Limb (tissue), 2 donors: ENCODE results near the gene ADGRA3.

Experiments
- DNase-seq, 2 donors: peaks; one replicate each; pipeline ENCODE4 v3.0.0-alpha.2; 2016; ENCODE audit errors: extremely low spot score in 2 of 2

ADGRA3 gene

GRCh38 chr4:22514001-22514400 lies 1.9 kb downstream of the ADGRA3 start:
- no peak for DNase-seq

GRCh38 chr4:22512306-22512705 lies 3.6 kb downstream of the ADGRA3 start:
- DNase-seq = no peak

GRCh38 chr4:22510750-22511149 lies 5.1 kb downstream of the ADGRA3 start:
- no peak for DNase-seq

GRCh38 chr4:22508376-22508775 lies 7.5 kb downstream of the ADGRA3 start:
- no peak for DNase-seq

- DNase-seq = no peak
Measured at GRCh38 chr4:22504922-22505321, 10.9 kb downstream of the ADGRA3 start.

GRCh38 chr4:22504447-22504846 lies 11.4 kb downstream of the ADGRA3 start:
- no peak for DNase-seq

- DNase-seq = no peak
Measured at GRCh38 chr4:22502895-22503814, 12.7 kb downstream of the ADGRA3 start.

- no peak for DNase-seq
Measured at GRCh38 chr4:22501715-22502095, 14.2 kb downstream of the ADGRA3 start.

- DNase-seq = no peak
Measured at GRCh38 chr4:22500831-22501714, 14.8 kb downstream of the ADGRA3 start.

GRCh38 chr4:22500128-22500611 lies 15.7 kb downstream of the ADGRA3 start:
- no peak for DNase-seq

- DNase-seq = no peak
Measured at GRCh38 chr4:22498866-22499265, 17.0 kb downstream of the ADGRA3 start.

- no peak for DNase-seq
Measured at GRCh38 chr4:22496165-22496813, 19.6 kb downstream of the ADGRA3 start.

GRCh38 chr4:22493523-22493922 lies 22.3 kb downstream of the ADGRA3 start:
- DNase-seq = no peak

- DNase-seq = no peak
Measured at GRCh38 chr4:22492987-22493386, 22.9 kb downstream of the ADGRA3 start.

- DNase-seq = no peak
Measured at GRCh38 chr4:22491939-22492338, 23.9 kb downstream of the ADGRA3 start.

- DNase-seq = no peak
Measured at GRCh38 chr4:22490718-22491315, 25.0 kb downstream of the ADGRA3 start.

- no peak for DNase-seq
Measured at GRCh38 chr4:22488106-22488505, 27.8 kb downstream of the ADGRA3 start.

GRCh38 chr4:22487328-22487727 lies 28.5 kb downstream of the ADGRA3 start:
- no peak for DNase-seq

GRCh38 chr4:22486276-22486675 lies 29.6 kb downstream of the ADGRA3 start:
- no peak for DNase-seq

GRCh38 chr4:22485737-22486136 lies 30.1 kb downstream of the ADGRA3 start:
- DNase-seq = peak; percentile 37 to 54

- DNase-seq = no peak
Measured at GRCh38 chr4:22483551-22483981, 32.3 kb downstream of the ADGRA3 start.
